ENCODE data around the gene CYS1. TPM values are rescaled to one million over a fixed set of nuclear protein-coding genes. Genes with fewer than 3 reads are reported as not detected.
A peak's percentile ranks its signal among the peaks of the same experiment; 100 is the strongest.

CYS1 gene
- total and polyA plus RNA-seq, 2 of the 13 experiments (the other 11 are each of a cell fraction or from before 2014, with no cell fraction given) = 0.04 TPM; not detected in 1

- no peak for TF ChIP-seq ZFP36L2 (CRISPR knock-in tag; IDR thresholded peaks at IDR 0.05)
- 0 out of 2 replicates have a peak, but pooled peaks have one; percentile 4 for TF ChIP-seq RBAK (CRISPR knock-in tag; IDR thresholded peaks at IDR 0.05)
- 0 out of 2 replicates have a peak, but pooled peaks have one; percentile 3 for TF ChIP-seq MXD1 (CRISPR knock-in tag; IDR thresholded peaks at IDR 0.05)
- TF ChIP-seq ZNF557 (CRISPR knock-in tag; IDR thresholded peaks at IDR 0.05) = no peak
- TF ChIP-seq ZNF501 (CRISPR knock-in tag; IDR thresholded peaks at IDR 0.05) = 0 out of 2 replicates have a peak, but pooled peaks have one; percentile 7
- no peak for TF ChIP-seq USF2 (IDR thresholded peaks at IDR 0.05; ENCODE audit: low read depth, low read length)
- TF ChIP-seq USF2 (CRISPR knock-in tag; IDR thresholded peaks at IDR 0.05; ENCODE audit: borderline replicate concordance) = peak; percentile 7; the same call in 1 of the 2 replicates
- TF ChIP-seq CREBL2 (CRISPR knock-in tag; IDR thresholded peaks at IDR 0.05; ENCODE audit: borderline replicate concordance) = no peak
- no peak for TF ChIP-seq ZMAT5 (CRISPR knock-in tag; IDR thresholded peaks at IDR 0.05; ENCODE audit: borderline replicate concordance, low read depth)
- TF ChIP-seq CENPT (CRISPR knock-in tag; IDR thresholded peaks at IDR 0.05; ENCODE audit: low read depth) = no peak
- no peak for TF ChIP-seq ZNF747 (CRISPR knock-in tag; IDR thresholded peaks at IDR 0.05; ENCODE audit: borderline replicate concordance)
- TF ChIP-seq ZNF512B (CRISPR knock-in tag; IDR thresholded peaks at IDR 0.05; ENCODE audit: borderline replicate concordance) = peak; percentile 34; the same call in 1 of the 2 replicates
- TF ChIP-seq NCOA2 (CRISPR knock-in tag; IDR thresholded peaks at IDR 0.05) = peak; percentile 25; the same call in 1 of the 2 replicates
- TF ChIP-seq ZNF770 (CRISPR knock-in tag; IDR thresholded peaks at IDR 0.05) = no peak
- TF ChIP-seq SMAD1 (CRISPR knock-in tag; IDR thresholded peaks at IDR 0.05; ENCODE audit: borderline replicate concordance, low read depth) = no peak
- TF ChIP-seq ZBTB7A (CRISPR knock-in tag; IDR thresholded peaks at IDR 0.05) = no peak
- TF ChIP-seq RNF2 (conservative IDR thresholded peaks at IDR 0.05; ENCODE audit: low read depth) = no peak
- no peak for TF ChIP-seq RBM22 (optimal IDR thresholded peaks at IDR 0.05; ENCODE audit: low read length)
- TF ChIP-seq KDM6A (CRISPR knock-in tag; IDR thresholded peaks at IDR 0.05; ENCODE audit: low read depth) = no peak
- TF ChIP-seq ISX (CRISPR knock-in tag; conservative IDR thresholded peaks at IDR 0.05) = no peak
- no peak for TF ChIP-seq TAF15 (IDR thresholded peaks at IDR 0.05; ENCODE audit: low read depth, low read length, poor library complexity, severe bottlenecking)
These were observed 37.7 kb downstream of the CYS1 start (continued) for GRCh38 chr2:10042301-10043161.

Data from HepG2 (cell line).